Stimulated activated naive CD8-positive, alpha-beta T cell treated with anti-CD3 and anti-CD28 coated beads, Interleukin-15, Interleukin-2, amounts not matched to agents 100 U/mL and 50 U/mL, for 24 hours (primary cell): ENCODE data around the gene MAVS.
"Not testable (repeated sequence)": the region's sequence is repeated elsewhere in the genome, so short reads cannot be mapped to it uniquely, and the experiment has no call there.

Experiments
- ATAC-seq: fragments of 150-1000 bp; cut with Tn5 transposase; one replicate; pipeline ENCODE4 v1.10.0; 2021
- DNase-seq: peaks from one replicate; pipeline ENCODE4 v3.0.0; 2021

Gene MAVS

GRCh38 chr20:3888622-3889488 lies 42.2 kb downstream of the MAVS start, which contains the start of gene PANK2:
Gene PANK2 (plus strand): TSS chr20:3889387.
- ATAC-seq, result peak; percentile 99
- peak; percentile 98 for DNase-seq

GRCh38 chr20:3889489-3890397 lies 43.1 kb downstream of the MAVS start:
- ATAC-seq (peak; percentile 26), DNase-seq (peak; percentile 72)

- ATAC-seq (no peak), DNase-seq (no peak)
Measured at GRCh38 chr20:3890398-3890751, 43.7 kb downstream of the MAVS start.

GRCh38 chr20:3890999-3891929 lies 44.6 kb downstream of the MAVS start:
- DNase-seq (no peak), ATAC-seq (no peak)

- ATAC-seq (peak; percentile 30), DNase-seq (no peak)
Measured at GRCh38 chr20:3894796-3895195, 48.2 kb downstream of the MAVS start.

GRCh38 chr20:3896302-3896701 lies 49.7 kb downstream of the MAVS start:
- ATAC-seq (no peak), DNase-seq (no peak)

- ATAC-seq, result no peak
- no peak for DNase-seq
Measured at GRCh38 chr20:3896853-3897583, 50.4 kb downstream of the MAVS start.

GRCh38 chr20:3898181-3898580 lies 51.5 kb downstream of the MAVS start:
- ATAC-seq, DNase-seq: not testable (repeated sequence)

GRCh38 chr20:3898639-3899038 lies 52.0 kb downstream of the MAVS start:
- DNase-seq (no peak), ATAC-seq (no peak)

GRCh38 chr20:3900187-3900604 lies 53.6 kb downstream of the MAVS start:
- DNase-seq, result no peak
- ATAC-seq, result peak; percentile 87

GRCh38 chr20:3901028-3901705 lies 54.5 kb downstream of the MAVS start:
- ATAC-seq (no peak), DNase-seq (no peak)

GRCh38 chr20:3901706-3902440 lies 55.2 kb downstream of the MAVS start:
- ATAC-seq, result no peak
- DNase-seq, result no peak

GRCh38 chr20:3902446-3902845 lies 55.8 kb downstream of the MAVS start:
- DNase-seq, result no peak
- ATAC-seq, result no peak

- ATAC-seq, result no peak
- DNase-seq, result no peak
Measured at GRCh38 chr20:3904224-3904623, 57.6 kb downstream of the MAVS start.

GRCh38 chr20:3904857-3905256 lies 58.2 kb downstream of the MAVS start:
- no peak for ATAC-seq
- no peak for DNase-seq

- ATAC-seq, result peak; percentile 83
- DNase-seq, result not testable (repeated sequence)
Measured at GRCh38 chr20:3906744-3907721, 60.4 kb downstream of the MAVS start.

GRCh38 chr20:3908667-3909066 lies 62.0 kb downstream of the MAVS start:
- no peak for ATAC-seq
- DNase-seq, result no peak

- ATAC-seq, result no peak
- DNase-seq, result no peak
Measured at GRCh38 chr20:3909952-3910366, 63.3 kb downstream of the MAVS start.

- DNase-seq (no peak), ATAC-seq (no peak)
Measured at GRCh38 chr20:3910853-3911252, 64.2 kb downstream of the MAVS start.
